GM12892 (cell line): Measurements from ENCODE around the gene TNN.

ENCODE experiments used
- POLR2A ChIP-seq: IDR thresholded peaks from 2 replicates; pipeline ENCODE4 v1.6.1; 2011; ENCODE audit warnings: low read depth, low read length, control low read depth
- POLR2AphosphoS5 ChIP-seq: IDR thresholded peaks from 2 replicates; pipeline ENCODE4 v1.6.1; 2011; ENCODE audit warnings: low read depth, low read length, control low read depth

DNA sequence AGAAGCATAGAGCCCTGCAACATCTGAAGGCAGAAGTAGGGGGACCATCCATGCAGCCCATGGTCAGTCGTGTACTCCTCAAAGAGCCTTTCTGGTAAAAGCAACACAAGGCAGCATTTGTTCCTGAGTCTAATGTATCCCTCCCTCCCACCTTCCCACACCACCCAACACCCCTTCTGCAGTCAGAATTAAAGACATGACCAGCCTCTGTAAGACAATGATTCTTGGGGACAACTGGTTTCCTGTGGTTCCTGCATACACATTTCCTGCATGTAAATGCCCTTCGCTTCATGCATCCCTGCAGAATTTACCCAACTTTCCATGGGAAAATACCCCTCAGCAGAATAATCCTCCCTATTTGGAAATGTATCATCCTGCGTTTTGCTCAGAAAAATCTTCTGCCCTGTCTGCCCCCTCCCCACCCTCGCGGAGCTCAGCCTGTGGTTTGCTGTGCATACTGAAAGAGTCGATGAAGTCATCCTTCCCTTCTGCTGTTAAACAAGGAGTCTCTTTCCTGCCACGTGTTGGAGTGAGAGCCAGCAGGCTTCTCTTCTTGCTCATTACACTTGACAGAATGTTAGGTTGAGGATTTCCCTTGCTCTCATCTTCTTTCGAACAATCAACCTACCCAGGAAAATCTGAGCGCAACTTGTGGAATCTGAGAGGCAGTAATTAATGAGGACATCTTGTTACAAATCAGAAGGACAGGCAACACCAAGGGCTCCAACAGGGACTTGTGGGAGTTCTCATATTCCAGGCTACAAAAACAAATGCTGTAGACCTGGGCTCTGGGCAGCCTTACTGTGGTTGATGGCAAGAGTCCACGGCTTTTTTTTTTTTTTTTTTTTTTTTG lies 4.7 kb downstream of the TNN start:
- TF ChIP-seq POLR2AphosphoS5 (no peak), POLR2A (no peak)
